Chondrocyte (in vitro differentiated cells): ENCODE results near the gene ITGA11. TPM values are rescaled to one million over a fixed set of nuclear protein-coding genes. Genes with fewer than 3 reads are reported as not detected.

Source experiments
- DNase-seq: peaks from one replicate; pipeline ENCODE4 v3.0.0; 2021; ENCODE audit warnings: mixed read lengths, low spot score
- H3K27ac Mint-ChIP-seq: one replicate; pipeline ENCODE4 v1.8.0; 2021; ENCODE audit warnings: mild to moderate bottlenecking, moderate library complexity, mixed read lengths; ENCODE audit not compliant: unreplicated experiment
- H3K27me3 Mint-ChIP-seq: 2 replicates; pipeline ENCODE4 v1.8.0; 2021; ENCODE audit warnings: low read depth, mixed read lengths
- H3K36me3 Mint-ChIP-seq: 2 replicates; pipeline ENCODE4 v1.8.0; 2021; ENCODE audit warnings: low read depth, mixed read lengths
- H3K4me1 Mint-ChIP-seq: 2 replicates; pipeline ENCODE4 v1.8.0; 2021; ENCODE audit warnings: low read depth, mild to moderate bottlenecking, mixed read lengths
- H3K4me3 Mint-ChIP-seq: one replicate; pipeline ENCODE4 v1.8.0; 2021; ENCODE audit warnings: mild to moderate bottlenecking, moderate library complexity, mixed read lengths; ENCODE audit not compliant: unreplicated experiment
- H3K9me3 Mint-ChIP-seq: 2 replicates; pipeline ENCODE4 v1.8.0; 2021; ENCODE audit warnings: low read depth, mixed read lengths
- total RNA-seq: library from RNA; stranded (reverse); gene quantifications from 3 replicates; pipeline ENCODE4 v1.2.1, GENCODE V29; 2021
- TF ChIP-seq, protein P1 (sequence below): fragments of 200-600 bp; sonication (generic); IDR thresholded peaks from 2 replicates; pipeline ENCODE4 v1.5.0; 2021; ENCODE audit warnings: antibody characterized with exemption, mild to moderate bottlenecking, moderate library complexity

Gene ITGA11
- total RNA-seq, 1 donor from 2014 or later, result 1,092 TPM

DNA sequence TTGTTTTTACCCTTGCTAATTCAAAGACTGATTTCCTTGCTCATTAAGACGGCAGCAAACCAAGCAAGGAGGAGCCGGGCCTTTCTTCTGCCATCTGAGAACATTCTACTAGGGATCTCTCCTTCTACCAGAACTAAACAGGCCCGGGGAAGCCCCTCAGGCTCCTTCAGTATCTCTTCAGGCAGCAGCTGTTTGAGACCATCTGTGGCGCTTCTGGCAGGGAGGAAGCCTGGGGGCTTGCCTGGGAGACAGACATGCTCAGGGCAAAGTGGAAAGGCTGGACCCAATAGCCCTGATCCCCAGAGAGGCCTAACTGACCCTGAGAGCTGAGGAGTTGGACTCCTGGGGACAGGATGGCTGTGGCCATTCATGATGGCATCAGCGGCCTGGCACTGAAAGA, 86.5 kb downstream of the ITGA11 start:
- Mint-ChIP-seq H3K27ac (peak overlapping the region; percentile 99), H3K36me3 (peaks cover 80% of the 10 kb centered on the region), H3K4me3 (no peak overlapping the region), H3K9me3 (no peaks in the 10 kb centered on the region), H3K27me3 (no peaks in the 10 kb centered on the region), H3K4me1 (peaks cover 98% of the 10 kb centered on the region)
- TF ChIP-seq, protein P1, sequence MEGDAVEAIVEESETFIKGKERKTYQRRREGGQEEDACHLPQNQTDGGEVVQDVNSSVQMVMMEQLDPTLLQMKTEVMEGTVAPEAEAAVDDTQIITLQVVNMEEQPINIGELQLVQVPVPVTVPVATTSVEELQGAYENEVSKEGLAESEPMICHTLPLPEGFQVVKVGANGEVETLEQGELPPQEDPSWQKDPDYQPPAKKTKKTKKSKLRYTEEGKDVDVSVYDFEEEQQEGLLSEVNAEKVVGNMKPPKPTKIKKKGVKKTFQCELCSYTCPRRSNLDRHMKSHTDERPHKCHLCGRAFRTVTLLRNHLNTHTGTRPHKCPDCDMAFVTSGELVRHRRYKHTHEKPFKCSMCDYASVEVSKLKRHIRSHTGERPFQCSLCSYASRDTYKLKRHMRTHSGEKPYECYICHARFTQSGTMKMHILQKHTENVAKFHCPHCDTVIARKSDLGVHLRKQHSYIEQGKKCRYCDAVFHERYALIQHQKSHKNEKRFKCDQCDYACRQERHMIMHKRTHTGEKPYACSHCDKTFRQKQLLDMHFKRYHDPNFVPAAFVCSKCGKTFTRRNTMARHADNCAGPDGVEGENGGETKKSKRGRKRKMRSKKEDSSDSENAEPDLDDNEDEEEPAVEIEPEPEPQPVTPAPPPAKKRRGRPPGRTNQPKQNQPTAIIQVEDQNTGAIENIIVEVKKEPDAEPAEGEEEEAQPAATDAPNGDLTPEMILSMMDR, result no peak
- DNase-seq, result peak; percentile 60

DNA sequence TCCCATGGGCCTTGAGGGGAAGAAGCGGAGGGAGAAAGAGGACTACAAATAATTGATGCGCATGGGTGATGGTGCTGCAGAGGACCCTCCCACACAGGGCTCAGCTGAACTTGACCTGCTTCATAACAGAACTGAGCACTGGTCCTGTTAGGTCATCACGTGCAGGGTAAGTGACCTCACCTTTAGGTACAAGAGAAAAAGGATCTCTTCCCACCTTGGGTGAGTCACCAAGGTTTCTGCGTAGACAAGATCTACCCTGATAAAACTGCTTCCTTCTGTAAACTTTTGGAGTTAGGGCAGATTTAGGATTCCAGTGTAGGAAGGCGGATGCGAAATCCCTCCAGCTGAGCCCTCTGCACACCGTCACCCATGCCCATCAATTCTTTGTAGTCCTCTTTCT, 87.4 kb downstream of the ITGA11 start:
- DNase-seq, result peak; percentile 15
- H3K36me3 Mint-ChIP-seq, result peaks cover 78% of the 10 kb centered on the region
- peak overlapping the region; percentile 99 for H3K27ac Mint-ChIP-seq
- no peaks in the 10 kb centered on the region for H3K9me3 Mint-ChIP-seq
- H3K4me3 Mint-ChIP-seq, result no peak overlapping the region
- TF ChIP-seq, protein P1, result no peak
- peaks cover 98% of the 10 kb centered on the region for H3K4me1 Mint-ChIP-seq
- no peaks in the 10 kb centered on the region for H3K27me3 Mint-ChIP-seq

DNA sequence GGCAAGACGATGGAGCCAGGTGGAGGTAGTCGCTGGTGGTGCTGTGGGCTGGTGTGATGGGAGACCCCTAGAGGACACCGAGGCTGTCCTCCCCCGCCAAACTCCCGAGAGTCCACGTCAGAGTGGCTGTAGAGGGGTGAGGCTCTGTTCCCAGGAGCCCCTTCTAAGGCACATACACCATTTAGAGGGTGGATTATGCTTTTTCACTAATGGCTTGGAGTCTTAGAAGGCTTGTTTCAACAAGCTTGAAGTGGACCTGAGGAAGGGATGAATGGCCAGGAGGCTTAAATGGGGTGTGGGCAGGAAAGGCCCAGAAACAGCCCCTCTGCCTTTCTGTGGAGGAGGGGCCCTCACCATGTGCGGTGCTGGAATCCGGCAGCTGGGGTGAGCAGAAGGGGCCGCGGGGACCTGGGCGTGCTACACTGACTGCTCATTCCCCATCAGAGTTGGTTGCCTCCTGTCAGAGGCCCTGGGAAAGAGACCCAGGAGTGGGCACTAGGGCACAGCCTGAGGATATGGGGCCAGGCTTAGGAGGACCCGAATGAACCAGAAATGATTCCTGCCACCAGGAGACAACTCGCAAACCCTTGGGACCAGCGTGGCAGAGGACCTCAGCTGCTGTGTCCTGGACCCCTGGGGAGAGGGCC, 88.3 kb downstream of the ITGA11 start:
- H3K27me3 Mint-ChIP-seq, result no peaks in the 10 kb centered on the region
- H3K9me3 Mint-ChIP-seq, result no peaks in the 10 kb centered on the region
- peaks cover 73% of the 10 kb centered on the region for H3K36me3 Mint-ChIP-seq
- peak; percentile 82 for DNase-seq
- peak overlapping the region; percentile 99 for H3K27ac Mint-ChIP-seq
- peaks cover 90% of the 10 kb centered on the region for H3K4me1 Mint-ChIP-seq
- H3K4me3 Mint-ChIP-seq, result no peak overlapping the region
- TF ChIP-seq, protein P1, result no peak

DNA sequence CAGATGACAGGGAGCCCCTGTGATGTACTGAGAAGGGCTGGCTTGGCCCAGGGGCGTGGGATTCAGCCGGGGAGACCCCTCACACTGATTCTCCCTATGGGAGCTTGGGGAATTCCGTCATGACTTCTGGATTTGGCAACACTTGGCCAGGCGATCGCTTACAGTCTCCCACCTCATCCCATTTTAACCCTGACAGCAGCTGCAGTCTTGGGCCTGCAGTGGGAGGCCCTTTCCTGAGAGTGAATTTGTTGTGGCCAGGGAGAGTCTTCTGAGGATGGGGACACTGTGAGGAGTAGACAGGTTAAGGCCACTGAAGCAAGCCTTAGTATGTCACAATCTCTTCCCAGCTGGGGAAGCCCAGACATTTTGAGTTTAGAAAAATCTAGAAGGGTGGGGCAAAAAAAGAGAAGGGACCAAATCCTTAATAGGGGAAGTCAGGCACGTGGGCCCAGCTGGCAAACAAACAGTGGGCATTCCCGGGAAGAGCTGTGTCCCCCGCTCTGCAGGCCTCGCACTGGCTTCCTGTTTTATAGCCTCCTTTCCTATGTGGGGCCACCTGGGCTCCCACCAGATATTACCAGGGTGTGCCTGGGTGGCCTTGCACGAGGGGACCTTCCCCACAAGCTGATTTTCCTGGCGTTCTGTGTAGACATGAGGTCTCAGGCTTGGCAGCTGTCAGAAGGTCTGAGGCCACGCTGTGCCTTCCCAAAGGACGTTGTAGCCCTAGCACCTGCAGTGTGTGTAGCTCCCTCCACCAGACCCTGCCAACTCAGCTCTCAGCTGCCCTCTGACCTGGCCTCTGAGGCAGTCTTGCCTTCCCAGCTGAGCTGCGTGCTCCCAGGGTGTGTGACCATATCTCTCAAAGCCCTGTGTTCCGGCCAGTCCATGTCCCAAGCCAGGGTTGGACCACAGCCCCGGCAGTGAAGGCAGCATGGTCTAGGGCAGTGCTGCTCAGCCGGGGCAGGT, 89.9 kb downstream of the ITGA11 start:
- H3K9me3 Mint-ChIP-seq, result no peaks in the 10 kb centered on the region
- H3K36me3 Mint-ChIP-seq, result peaks cover 71% of the 10 kb centered on the region
- H3K4me3 Mint-ChIP-seq, result peak overlapping the region; percentile 48
- peaks cover 87% of the 10 kb centered on the region for H3K4me1 Mint-ChIP-seq
- H3K27me3 Mint-ChIP-seq, result no peaks in the 10 kb centered on the region
- TF ChIP-seq, protein P1, result no peak
- H3K27ac Mint-ChIP-seq, result peak overlapping the region; percentile 99
- peak; percentile 85 for DNase-seq
